ENCODE measurements around the gene OPN1LW. TPM values are rescaled to one million over a fixed set of nuclear protein-coding genes. Genes with fewer than 3 reads are reported as not detected.
A peak's percentile ranks its signal among the peaks of the same experiment; 100 is the strongest.

OPN1LW gene
- total RNA-seq, 1 donor from 2014 or later, result not detected

DNA sequence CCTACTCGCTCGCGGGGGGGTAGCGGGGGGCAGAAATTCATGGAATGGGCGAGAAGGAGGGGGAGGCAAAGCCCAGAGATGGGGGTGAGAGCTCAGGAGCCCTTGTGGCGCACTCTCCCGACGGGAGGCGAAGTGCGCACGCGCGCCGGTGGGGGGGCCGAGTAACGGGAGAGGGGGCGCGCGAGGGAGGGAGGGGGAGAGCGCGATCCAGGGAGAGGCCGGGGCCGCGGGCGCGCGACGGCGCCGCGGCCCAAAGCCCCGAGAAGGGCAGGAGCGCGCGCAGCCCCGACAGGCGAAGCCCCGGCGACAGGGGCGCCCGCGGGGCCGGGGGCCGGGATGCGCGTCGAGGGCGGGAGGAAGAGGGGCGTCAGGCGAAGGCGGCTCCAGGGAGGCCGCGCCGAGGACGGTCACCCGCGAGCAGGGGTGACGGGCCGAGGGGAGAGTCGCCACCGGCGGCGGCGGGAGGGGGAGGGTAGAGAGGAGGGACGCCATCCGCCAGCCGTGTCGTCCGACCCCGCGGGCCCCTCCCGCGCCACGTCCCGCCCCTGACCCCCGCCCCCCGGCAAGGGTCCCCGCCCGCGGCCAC lies 46.9 kb upstream of the OPN1LW start:
- no peaks in the 10 kb centered on the region for H3K9me3 ChIP-seq (ENCODE audit: low read depth)
- TF ChIP-seq, protein P1, sequence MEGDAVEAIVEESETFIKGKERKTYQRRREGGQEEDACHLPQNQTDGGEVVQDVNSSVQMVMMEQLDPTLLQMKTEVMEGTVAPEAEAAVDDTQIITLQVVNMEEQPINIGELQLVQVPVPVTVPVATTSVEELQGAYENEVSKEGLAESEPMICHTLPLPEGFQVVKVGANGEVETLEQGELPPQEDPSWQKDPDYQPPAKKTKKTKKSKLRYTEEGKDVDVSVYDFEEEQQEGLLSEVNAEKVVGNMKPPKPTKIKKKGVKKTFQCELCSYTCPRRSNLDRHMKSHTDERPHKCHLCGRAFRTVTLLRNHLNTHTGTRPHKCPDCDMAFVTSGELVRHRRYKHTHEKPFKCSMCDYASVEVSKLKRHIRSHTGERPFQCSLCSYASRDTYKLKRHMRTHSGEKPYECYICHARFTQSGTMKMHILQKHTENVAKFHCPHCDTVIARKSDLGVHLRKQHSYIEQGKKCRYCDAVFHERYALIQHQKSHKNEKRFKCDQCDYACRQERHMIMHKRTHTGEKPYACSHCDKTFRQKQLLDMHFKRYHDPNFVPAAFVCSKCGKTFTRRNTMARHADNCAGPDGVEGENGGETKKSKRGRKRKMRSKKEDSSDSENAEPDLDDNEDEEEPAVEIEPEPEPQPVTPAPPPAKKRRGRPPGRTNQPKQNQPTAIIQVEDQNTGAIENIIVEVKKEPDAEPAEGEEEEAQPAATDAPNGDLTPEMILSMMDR (IDR thresholded peaks at IDR 0.05), result no peak
- TF ChIP-seq EZH2 (IDR thresholded peaks at IDR 0.05) (no peak), EZH2phosphoT487 (IDR thresholded peaks at IDR 0.05) (no peak)
- Mint-ChIP-seq H3K27me3 (ENCODE audit: insufficient read depth, low read depth) (peaks cover 3% of the 10 kb centered on the region), H3K27ac (no peak overlapping the region), H3K9me3 (peaks cover 23% of the 10 kb centered on the region), H3K36me3 (no peaks in the 10 kb centered on the region), H3K4me3 (peak overlapping the region; percentile 92), H3K4me1 (peaks cover 44% of the 10 kb centered on the region)
- H3K4me1 ChIP-seq, result peaks cover 33% of the 10 kb centered on the region
- peaks cover 4% of the 10 kb centered on the region for H3F3A ChIP-seq (ENCODE audit: low read depth)
- peak; percentile 91 for DNase-seq (ENCODE audit: low spot score)
- H3K9ac ChIP-seq, result peak overlapping the region; percentile 66
- no peaks in the 10 kb centered on the region for H3K36me3 ChIP-seq
- H2AFZ ChIP-seq (replicated peaks), result no peak overlapping the region
- peak overlapping the region; percentile 86 for H3K27ac ChIP-seq
- H3K27me3 ChIP-seq, result no peaks in the 10 kb centered on the region
- peak overlapping the region; percentile 81 for H3K4me2 ChIP-seq
- peak overlapping the region; percentile 72 for H3K4me3 ChIP-seq
- peaks cover 45% of the 10 kb centered on the region for H4K20me1 ChIP-seq (ENCODE audit: low read depth)
- peaks cover 48% of the 10 kb centered on the region for H3K79me2 ChIP-seq (ENCODE audit: low read depth)

DNA sequence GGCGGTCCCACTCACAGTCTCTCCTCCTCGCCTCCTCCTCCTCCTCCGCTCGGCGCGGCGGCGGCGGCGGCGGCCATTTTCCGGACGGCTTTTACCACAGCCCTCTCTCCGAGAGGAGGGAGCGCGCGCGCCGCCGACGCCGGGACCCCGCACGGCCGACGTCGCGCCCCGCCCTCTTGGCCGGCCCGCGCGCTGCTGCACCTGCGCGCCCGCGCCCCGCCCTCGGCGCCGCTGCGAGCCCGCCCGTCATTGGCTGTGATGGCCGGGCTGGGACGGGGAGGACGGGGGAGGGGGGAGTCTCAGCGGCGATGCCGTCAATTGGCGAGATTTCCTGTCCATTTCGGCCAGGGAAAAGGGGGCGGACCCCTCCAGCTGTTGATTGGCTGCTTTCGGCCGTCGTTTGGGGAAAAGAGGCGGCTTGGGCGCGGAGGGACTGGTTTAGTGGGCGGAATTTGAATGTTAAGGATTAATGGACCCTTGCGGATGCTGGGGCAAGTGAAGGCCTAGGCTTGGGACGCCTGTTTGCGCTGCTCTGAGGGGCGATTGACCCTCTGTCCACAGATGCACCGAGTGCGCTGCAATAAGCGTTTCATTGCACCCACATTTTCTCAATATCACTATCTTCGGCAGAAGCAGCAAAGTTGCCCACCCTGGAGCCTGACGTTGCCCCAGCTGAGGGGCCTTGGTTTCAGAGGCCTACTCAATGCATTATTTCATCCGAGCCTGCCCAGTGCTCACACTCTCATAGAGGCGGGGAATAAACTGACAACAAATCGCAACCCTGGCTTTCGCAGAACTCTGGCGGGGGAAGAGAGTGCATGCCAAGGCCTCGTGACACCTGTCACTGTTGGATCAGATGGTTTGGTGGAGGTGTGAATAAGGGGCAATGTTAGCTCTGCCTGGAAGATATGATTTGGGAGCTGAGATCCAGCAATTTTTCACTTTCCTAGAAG lies 46.2 kb upstream of the OPN1LW start, which contains the start of gene MECP2:
Gene MECP2 (minus strand): TSS at position 129 of the 953 bp plus-strand sequence.
- peak within 1 kb of the TSS; percentile 86 for H3K27ac ChIP-seq
- Mint-ChIP-seq H3K4me1 (peaks cover 36% of the 10 kb centered on the region), H3K27me3 (ENCODE audit: insufficient read depth, low read depth) (peaks cover 3% of the 10 kb centered on the region), H3K4me3 (peak within 1 kb of the TSS; percentile 92), H3K9me3 (peaks cover 24% of the 10 kb centered on the region), H3K27ac (peak within 1 kb of the TSS; percentile 91), H3K36me3 (no peaks in the 10 kb centered on the region)
- peak within 1 kb of the TSS; percentile 81 for H3K4me2 ChIP-seq
- peaks cover 41% of the 10 kb centered on the region for H3K79me2 ChIP-seq (ENCODE audit: low read depth)
- peaks cover 37% of the 10 kb centered on the region for H4K20me1 ChIP-seq (ENCODE audit: low read depth)
- H3K9me3 ChIP-seq (ENCODE audit: low read depth), result no peaks in the 10 kb centered on the region
- peak; percentile 96 for DNase-seq (ENCODE audit: low spot score)
- peaks cover 25% of the 10 kb centered on the region for H3K4me1 ChIP-seq
- no peaks in the 10 kb centered on the region for H3K27me3 ChIP-seq
- peaks cover 4% of the 10 kb centered on the region for H3F3A ChIP-seq (ENCODE audit: low read depth)
- H3K4me3 ChIP-seq, result peak within 1 kb of the TSS; percentile 72
- H2AFZ ChIP-seq (replicated peaks), result peak within 1 kb of the TSS; percentile 33
- peak within 1 kb of the TSS; percentile 66 for H3K9ac ChIP-seq
- no peak for TF ChIP-seq EZH2phosphoT487 (IDR thresholded peaks at IDR 0.05)
- TF ChIP-seq EZH2 (IDR thresholded peaks at IDR 0.05), result no peak
- TF ChIP-seq, protein P1 (IDR thresholded peaks at IDR 0.05), result no peak
- H3K36me3 ChIP-seq, result no peaks in the 10 kb centered on the region

DNA sequence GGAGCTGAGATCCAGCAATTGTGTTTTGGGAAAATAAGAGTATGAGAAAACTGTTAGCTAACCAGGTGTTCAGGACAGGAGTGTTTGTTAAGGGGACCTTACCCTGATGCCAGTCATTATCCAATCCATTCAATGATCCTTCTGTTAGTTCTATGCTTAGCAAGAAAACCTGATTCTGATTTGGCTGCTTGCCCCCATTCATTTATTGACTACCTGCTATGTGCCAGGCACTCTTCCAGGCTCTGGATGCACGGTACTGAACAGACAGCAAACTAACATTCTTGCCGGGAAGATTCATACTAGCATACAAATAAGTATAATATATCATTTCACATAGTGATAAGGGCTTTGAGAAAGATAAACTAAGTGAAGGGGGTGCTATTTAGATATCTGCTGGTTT lies 45.5 kb upstream of the OPN1LW start:
- H3K4me1 ChIP-seq, result peaks cover 21% of the 10 kb centered on the region
- no peak overlapping the region for H3K4me2 ChIP-seq
- Mint-ChIP-seq H3K27ac (peak overlapping the region; percentile 47), H3K4me1 (peaks cover 34% of the 10 kb centered on the region), H3K27me3 (ENCODE audit: insufficient read depth, low read depth) (peaks cover 5% of the 10 kb centered on the region), H3K9me3 (peaks cover 28% of the 10 kb centered on the region), H3K36me3 (no peaks in the 10 kb centered on the region), H3K4me3 (peak overlapping the region; percentile 82)
- no peaks in the 10 kb centered on the region for H3K27me3 ChIP-seq
- H2AFZ ChIP-seq (replicated peaks), result no peak overlapping the region
- H3K9ac ChIP-seq, result no peak overlapping the region
- peaks cover 4% of the 10 kb centered on the region for H3F3A ChIP-seq (ENCODE audit: low read depth)
- H3K79me2 ChIP-seq (ENCODE audit: low read depth), result peaks cover 34% of the 10 kb centered on the region
- DNase-seq (ENCODE audit: low spot score), result no peak
- peaks cover 31% of the 10 kb centered on the region for H4K20me1 ChIP-seq (ENCODE audit: low read depth)
- H3K36me3 ChIP-seq, result no peaks in the 10 kb centered on the region
- H3K9me3 ChIP-seq (ENCODE audit: low read depth), result no peaks in the 10 kb centered on the region
- TF ChIP-seq, protein P1 (IDR thresholded peaks at IDR 0.05), result no peak
- TF ChIP-seq EZH2 (IDR thresholded peaks at IDR 0.05), result no peak
- TF ChIP-seq EZH2phosphoT487 (IDR thresholded peaks at IDR 0.05), result no peak
- no peak overlapping the region for H3K27ac ChIP-seq
- H3K4me3 ChIP-seq, result no peak overlapping the region
